Activated T-helper 1 cell treated with anti-CD3 and anti-CD28 coated beads, Interleukin-12 subunit alpha, Interleukin-12 subunit beta, Interleukin-2, Interleukin-4 antibody, amounts not matched to agents 30 ng/mL and 10 ng/mL and 1 ng/mL, durations not matched to agents 14 hours and 24 hours and 36 hours (primary cell): ENCODE data around the gene CCL17. TPM values are rescaled to one million over a fixed set of nuclear protein-coding genes. Genes with fewer than 3 reads are reported as not detected.
"Not testable (repeated sequence)": the region's sequence is repeated elsewhere in the genome, so short reads cannot be mapped to it uniquely, and the experiment has no call there.

Source experiments
- DNase-seq: peaks from one replicate; pipeline ENCODE4 v3.0.0; 2021; ENCODE audit warnings: low spot score
- H3K27ac Mint-ChIP-seq: one replicate; pipeline ENCODE4 v1.8.0; 2021; ENCODE audit warnings: mild to moderate bottlenecking, mixed read lengths
- H3K27me3 Mint-ChIP-seq: one replicate; pipeline ENCODE4 v1.8.0; 2022; ENCODE audit warnings: mild to moderate bottlenecking, moderate library complexity, mixed read lengths; ENCODE audit not compliant: insufficient read depth
- H3K36me3 Mint-ChIP-seq: one replicate; pipeline ENCODE4 v1.8.0; 2021; ENCODE audit warnings: low read depth, mixed read lengths
- H3K4me1 Mint-ChIP-seq: one replicate; pipeline ENCODE4 v1.8.0; 2021; ENCODE audit warnings: low read depth, mixed read lengths
- H3K4me3 Mint-ChIP-seq: one replicate; pipeline ENCODE4 v1.8.0; 2021; ENCODE audit warnings: mild to moderate bottlenecking, moderate library complexity, mixed read lengths
- H3K9me3 Mint-ChIP-seq: one replicate; pipeline ENCODE4 v1.8.0; 2021; ENCODE audit warnings: mixed read lengths
- intact Hi-C: fragments of 100-400 bp; cut with micrococcal nuclease; formaldehyde crosslinking; loops from one replicate; pipeline ENCODE4 v1.15.1; 2024
- total RNA-seq: library from RNA; stranded (reverse); gene quantifications from 2 replicates; pipeline ENCODE4 v1.2.3, GENCODE V29; 2022

CCL17 gene
- total RNA-seq, 1 donor from 2014 or later: 1.3 TPM

DNA sequence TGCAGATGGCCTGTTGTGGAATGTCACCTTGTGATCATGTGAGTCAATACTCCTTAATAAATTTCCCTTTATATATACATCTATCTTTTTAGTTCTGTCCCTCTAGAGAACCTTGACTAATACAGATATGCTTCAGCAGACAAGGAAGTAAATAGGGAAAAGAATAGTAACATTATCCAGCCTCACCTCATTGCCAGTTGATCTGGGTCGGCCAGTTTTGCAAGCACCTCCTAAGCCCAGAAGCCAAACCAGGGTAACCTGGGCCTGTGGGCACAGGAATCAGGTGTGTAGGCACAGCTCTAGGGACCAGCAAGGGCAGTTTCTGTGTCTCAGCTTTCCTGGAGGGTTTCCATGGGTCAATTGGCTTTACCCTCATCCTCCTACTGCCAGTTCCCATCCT is 11.9 kb upstream of the CCL17 start:
- no peak overlapping the region for H3K27ac Mint-ChIP-seq
- no peak for DNase-seq
- H3K4me1 Mint-ChIP-seq: no peaks in the 10 kb centered on the region
- no peaks in the 10 kb centered on the region for H3K9me3 Mint-ChIP-seq
- no peaks in the 10 kb centered on the region for H3K36me3 Mint-ChIP-seq
- intact Hi-C loops: no loop called here
- H3K4me3 Mint-ChIP-seq: no peak overlapping the region
- H3K27me3 Mint-ChIP-seq: peaks cover 9% of the 10 kb centered on the region

GRCh38 chr16:57394444-57394843 is 10.1 kb upstream of the CCL17 start:
- Mint-ChIP-seq H3K9me3 (no peaks in the 10 kb centered on the region), H3K27me3 (peaks cover 6% of the 10 kb centered on the region), H3K27ac (no peak overlapping the region), H3K4me1 (no peaks in the 10 kb centered on the region), H3K4me3 (no peak overlapping the region), H3K36me3 (no peaks in the 10 kb centered on the region)
- intact Hi-C loops: no loop called here
- no peak for DNase-seq

GRCh38 chr16:57395026-57395425 is 9.5 kb upstream of the CCL17 start:
- Mint-ChIP-seq H3K4me3 (no peak overlapping the region), H3K4me1 (no peaks in the 10 kb centered on the region), H3K27me3 (peaks cover 4% of the 10 kb centered on the region), H3K27ac (no peak overlapping the region), H3K9me3 (no peaks in the 10 kb centered on the region), H3K36me3 (no peaks in the 10 kb centered on the region)
- intact Hi-C loops: no loop called here
- DNase-seq: no peak

DNA sequence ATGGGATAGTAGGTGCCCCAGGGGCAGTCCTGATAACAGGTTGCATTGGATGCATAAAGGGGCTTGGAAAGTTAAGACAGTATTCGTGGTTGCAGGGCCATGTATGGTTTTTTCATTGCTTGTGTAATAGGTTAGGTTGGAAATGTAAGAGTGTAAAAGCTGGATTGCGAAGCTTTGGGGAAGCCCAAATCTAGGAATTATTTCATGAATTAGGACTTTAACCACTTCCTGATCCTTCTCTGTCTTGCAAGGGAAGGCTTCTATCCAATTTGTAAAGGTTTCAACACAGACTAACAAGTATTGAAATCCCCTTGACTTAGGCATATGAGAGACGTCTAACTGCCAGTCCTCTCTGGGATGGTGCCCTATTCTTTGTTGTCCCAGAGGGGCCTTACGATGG is 7.8 kb upstream of the CCL17 start:
- DNase-seq: no peak
- Mint-ChIP-seq H3K36me3 (no peaks in the 10 kb centered on the region), H3K27me3 (peaks cover 4% of the 10 kb centered on the region), H3K9me3 (no peaks in the 10 kb centered on the region), H3K4me1 (no peaks in the 10 kb centered on the region), H3K27ac (no peak overlapping the region), H3K4me3 (no peak overlapping the region)
- intact Hi-C loops: no loop called here

GRCh38 chr16:57397493-57397892 is 7.1 kb upstream of the CCL17 start:
- H3K36me3 Mint-ChIP-seq, H3K9me3 Mint-ChIP-seq, H3K4me1 Mint-ChIP-seq, H3K27ac Mint-ChIP-seq, H3K4me3 Mint-ChIP-seq, intact Hi-C loops, H3K27me3 Mint-ChIP-seq, DNase-seq: not testable (repeated sequence)

DNA sequence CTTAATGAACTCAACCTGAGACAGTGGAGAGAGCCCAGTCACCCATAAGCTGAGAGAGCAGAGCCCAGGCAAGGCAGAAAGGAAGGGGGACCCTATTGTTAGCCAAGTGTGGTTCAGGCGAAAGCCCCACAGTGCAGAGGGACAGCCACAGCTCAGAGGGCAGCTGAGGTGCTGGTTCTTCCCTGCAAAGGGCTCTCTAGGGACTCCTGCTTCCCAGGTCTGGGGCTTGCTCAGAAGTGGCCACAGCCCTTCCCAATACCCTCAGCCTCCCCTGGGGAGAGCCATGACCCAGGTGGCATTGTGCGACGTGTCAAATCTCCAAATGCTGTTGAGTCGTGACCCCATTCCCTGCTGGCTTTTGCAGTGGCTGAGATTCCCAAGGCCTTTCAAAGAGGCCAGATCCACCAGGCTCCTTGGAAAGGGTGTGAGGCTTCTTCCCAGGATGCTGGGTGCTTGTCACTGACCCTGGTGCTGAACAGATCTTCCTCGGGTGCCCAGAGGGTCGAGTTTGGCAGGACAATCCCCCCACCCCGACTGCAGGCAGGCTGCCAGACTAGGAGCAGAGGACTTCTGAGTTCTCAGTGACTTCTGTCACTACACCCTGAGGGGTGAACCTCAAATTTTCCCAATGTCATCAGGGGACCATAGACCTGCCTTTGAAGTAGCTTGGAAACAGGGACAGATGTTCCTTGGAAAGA is 2.5 kb upstream of the CCL17 start:
- Mint-ChIP-seq H3K4me3 (no peak overlapping the region), H3K36me3 (no peaks in the 10 kb centered on the region), H3K27me3 (peaks cover 2% of the 10 kb centered on the region), H3K4me1 (no peaks in the 10 kb centered on the region), H3K9me3 (no peaks in the 10 kb centered on the region), H3K27ac (no peak overlapping the region)
- DNase-seq: no peak
- intact Hi-C loops: no loop called here

- H3K36me3 Mint-ChIP-seq: no peaks in the 10 kb centered on the region
- H3K9me3 Mint-ChIP-seq: no peaks in the 10 kb centered on the region
- DNase-seq: no peak
- H3K4me1 Mint-ChIP-seq: peaks cover 8% of the 10 kb centered on the region
- H3K4me3 Mint-ChIP-seq: no peak overlapping the region
- intact Hi-C loops: no loop called here
- peaks cover 2% of the 10 kb centered on the region for H3K27me3 Mint-ChIP-seq
- H3K27ac Mint-ChIP-seq: no peak overlapping the region
Observed at GRCh38 chr16:57405097-57405496, 530 bp downstream of the CCL17 start.

DNA sequence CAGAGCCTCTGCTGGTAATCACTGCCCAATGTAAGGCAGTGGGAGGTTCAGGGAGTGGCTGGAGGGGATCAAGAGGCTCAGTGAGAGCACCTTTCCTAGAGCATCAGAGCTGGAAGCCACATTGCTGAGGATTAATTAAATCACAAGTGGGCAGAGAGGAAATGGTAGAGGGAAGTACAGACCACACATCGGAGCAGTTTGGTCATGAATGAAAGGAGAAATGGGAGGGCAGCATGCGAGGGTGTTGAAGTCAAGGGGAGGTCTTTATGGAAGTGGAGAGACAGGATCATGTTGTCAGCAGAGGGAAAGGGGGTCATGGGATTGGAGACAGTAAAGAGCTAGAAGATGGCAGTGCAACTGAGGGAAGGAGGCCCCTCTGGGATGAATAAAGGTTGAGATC is 2.3 kb downstream of the CCL17 start:
- Mint-ChIP-seq H3K36me3 (no peaks in the 10 kb centered on the region), H3K27me3 (peaks cover 2% of the 10 kb centered on the region), H3K4me3 (no peak overlapping the region), H3K27ac (no peak overlapping the region), H3K4me1 (peaks cover 8% of the 10 kb centered on the region), H3K9me3 (no peaks in the 10 kb centered on the region)
- DNase-seq: no peak
- intact Hi-C loops: no loop called here

GRCh38 chr16:57407521-57408353 is 3.2 kb downstream of the CCL17 start:
- peaks cover 2% of the 10 kb centered on the region for H3K27me3 Mint-ChIP-seq
- no peaks in the 10 kb centered on the region for H3K36me3 Mint-ChIP-seq
- intact Hi-C loops: no loop called here
- no peak for DNase-seq
- peaks cover 8% of the 10 kb centered on the region for H3K4me1 Mint-ChIP-seq
- H3K4me3 Mint-ChIP-seq: no peak overlapping the region
- H3K9me3 Mint-ChIP-seq: no peaks in the 10 kb centered on the region
- no peak overlapping the region for H3K27ac Mint-ChIP-seq

GRCh38 chr16:57409065-57409464 is 4.5 kb downstream of the CCL17 start:
- Mint-ChIP-seq H3K9me3 (no peaks in the 10 kb centered on the region), H3K4me1 (peaks cover 8% of the 10 kb centered on the region), H3K27ac (peak overlapping the region; percentile 3), H3K27me3 (peaks cover 2% of the 10 kb centered on the region), H3K36me3 (no peaks in the 10 kb centered on the region), H3K4me3 (no peak overlapping the region)
- no peak for DNase-seq
- intact Hi-C loops: no loop called here

- intact Hi-C loops: no loop called here
- H3K27me3 Mint-ChIP-seq: peaks cover 2% of the 10 kb centered on the region
- no peaks in the 10 kb centered on the region for H3K9me3 Mint-ChIP-seq
- no peak overlapping the region for H3K27ac Mint-ChIP-seq
- peaks cover 8% of the 10 kb centered on the region for H3K4me1 Mint-ChIP-seq
- H3K4me3 Mint-ChIP-seq: no peak overlapping the region
- no peak for DNase-seq
- no peaks in the 10 kb centered on the region for H3K36me3 Mint-ChIP-seq
Observed at GRCh38 chr16:57409870-57410587, 5.5 kb downstream of the CCL17 start.

DNA sequence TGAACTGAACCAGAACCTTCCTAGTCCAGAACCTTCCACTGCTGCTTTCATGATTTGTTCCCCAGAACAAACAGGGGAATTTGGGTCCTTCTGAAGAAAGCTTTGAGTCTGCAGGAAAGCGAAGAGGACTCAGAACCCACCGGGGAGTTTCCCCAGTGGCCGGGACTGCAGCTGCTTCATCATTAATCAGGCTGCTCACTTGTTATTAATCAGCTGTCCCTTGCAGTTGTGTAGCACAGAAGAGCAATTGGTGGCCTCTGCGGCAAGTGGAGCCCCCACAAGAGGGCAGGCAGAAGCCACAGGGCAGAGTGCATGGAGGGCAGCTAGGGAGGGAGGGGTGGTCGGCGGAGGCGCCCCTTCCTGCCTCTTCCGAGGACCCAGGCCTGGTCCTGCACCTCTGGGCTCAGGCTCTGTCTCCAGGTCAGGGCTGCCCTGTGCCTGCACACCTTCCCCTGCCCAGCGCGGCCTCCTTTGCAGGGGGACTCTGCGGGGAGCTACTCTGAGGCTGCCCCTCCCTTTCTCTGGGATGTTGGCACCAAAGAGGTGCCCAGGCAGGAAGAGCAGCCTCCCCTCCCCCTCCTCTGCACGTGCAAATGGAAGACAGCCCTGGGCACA is 6.9 kb downstream of the CCL17 start:
- H3K27me3 Mint-ChIP-seq: peaks cover 2% of the 10 kb centered on the region
- H3K36me3 Mint-ChIP-seq: no peaks in the 10 kb centered on the region
- peaks cover 8% of the 10 kb centered on the region for H3K4me1 Mint-ChIP-seq
- no peaks in the 10 kb centered on the region for H3K9me3 Mint-ChIP-seq
- H3K27ac Mint-ChIP-seq: no peak overlapping the region
- DNase-seq: no peak
- H3K4me3 Mint-ChIP-seq: no peak overlapping the region
- intact Hi-C loops: no loop called here

DNA sequence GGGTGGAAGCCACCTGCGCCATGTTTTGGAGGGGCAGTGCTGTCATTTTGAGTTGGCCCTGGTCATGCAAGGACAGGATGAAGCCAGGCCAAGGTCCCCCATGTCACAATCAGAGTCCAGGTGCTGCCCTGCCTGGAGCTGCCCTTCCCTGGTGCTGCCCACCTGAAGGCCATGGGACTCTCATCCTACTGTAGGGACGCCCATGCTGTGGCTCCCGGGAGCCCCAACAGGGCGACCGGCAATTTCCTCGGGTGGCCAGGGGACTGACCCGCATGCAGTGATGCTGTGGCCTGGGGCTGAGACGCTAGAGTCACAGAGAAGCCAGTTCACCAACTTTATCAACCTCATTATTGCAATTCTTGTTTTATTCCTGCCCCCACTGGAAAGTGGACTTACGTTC is 8.0 kb downstream of the CCL17 start:
- Mint-ChIP-seq H3K27ac (no peak overlapping the region), H3K9me3 (no peaks in the 10 kb centered on the region), H3K4me1 (peaks cover 13% of the 10 kb centered on the region), H3K36me3 (no peaks in the 10 kb centered on the region), H3K4me3 (no peak overlapping the region), H3K27me3 (peaks cover 2% of the 10 kb centered on the region)
- DNase-seq: no peak
- intact Hi-C loops: no loop called here
